IMR-90 (cell line): ENCODE data around the gene TP63. TPM values are rescaled to one million over a fixed set of nuclear protein-coding genes. Genes with fewer than 3 reads are reported as not detected.

ENCODE experiments used
- ATAC-seq: fragments of 200-7000 bp; cut with Tn5 transposase; 2 replicates; pipeline ENCODE4 v1.9.1; 2020; ENCODE audit warnings: low read depth, mild to moderate bottlenecking, moderate library complexity
- BruUV-seq: library from RNA; stranded (reverse); fragments of 400-500 nt; replicated peaks from 2 replicates; lab custom pipeline; 2021; lab: Mats Ljungman, UMichigan
- CTCF ChIA-PET: fragments of 300-600 bp; formaldehyde crosslinking; extraction: SDS; loops from one replicate; lab custom pipeline; 2021; ENCODE audit warnings: antibody characterized with exemption; lab: Yijun Ruan, JAX
- POLR2A ChIA-PET: fragments of 300-600 bp; sonication (Branson Sonifier 250); formaldehyde crosslinking; loops from one replicate; lab custom pipeline; 2022; ENCODE audit warnings: antibody characterized with exemption; ENCODE audit not compliant: unreplicated experiment; lab: Charles Lee
- DNase-seq: peaks from one replicate; pipeline ENCODE4 v3.0.0; 2013
- H2AFZ ChIP-seq: replicated peaks from 2 replicates; pipeline ENCODE3; 2013; ENCODE audit warnings: low read length, mild to moderate bottlenecking; ENCODE audit not compliant: poor library complexity
- H2AK5ac ChIP-seq: 2 replicates; pipeline ENCODE4 v1.6.1; 2013; ENCODE audit warnings: low read depth, low read length, inconsistent platforms
- H2AK9ac ChIP-seq: replicated peaks from 2 replicates; pipeline ENCODE3; 2013; ENCODE audit warnings: mild to moderate bottlenecking, low read depth, low read length, moderate library complexity; ENCODE audit not compliant: poor library complexity
- H2BK120ac ChIP-seq: 2 replicates; pipeline ENCODE4 v1.6.1; 2013; ENCODE audit warnings: low read depth, low read length, inconsistent platforms
- H2BK15ac ChIP-seq: 3 replicates; pipeline ENCODE4 v1.6.1; 2013; ENCODE audit warnings: low read depth, low read length, inconsistent platforms
- H2BK20ac ChIP-seq: 2 replicates; pipeline ENCODE4 v1.6.1; 2013; ENCODE audit warnings: low read depth, mild to moderate bottlenecking, inconsistent platforms, low read length, moderate library complexity
- H2BK5ac ChIP-seq: 2 replicates; pipeline ENCODE4 v1.6.1; 2013; ENCODE audit warnings: mild to moderate bottlenecking, low read depth, low read length, inconsistent platforms; ENCODE audit not compliant: poor library complexity, severe bottlenecking
- H3K14ac ChIP-seq: replicated peaks from 2 replicates; pipeline ENCODE4 v1.6.1; 2013; ENCODE audit warnings: low read depth, low read length, inconsistent platforms
- H3K18ac ChIP-seq: 2 replicates; pipeline ENCODE4 v1.6.1; 2013; ENCODE audit warnings: low read depth, low read length, control low read depth
- H3K23ac ChIP-seq: 2 replicates; pipeline ENCODE4 v1.6.1; 2013; ENCODE audit warnings: low read depth, low read length, inconsistent platforms
- H3K27ac ChIP-seq: 2 replicates; pipeline ENCODE4 v1.5.1; 2013; ENCODE audit warnings: mild to moderate bottlenecking, control low read depth, low read length; ENCODE audit not compliant: insufficient read depth
- H3K27me3 ChIP-seq: 2 replicates; pipeline ENCODE4 v1.6.1; 2013; ENCODE audit warnings: low read length; ENCODE audit not compliant: control insufficient read depth, insufficient read depth
- H3K36me3 ChIP-seq: 2 replicates; pipeline ENCODE4 v1.6.1; 2013; ENCODE audit warnings: low read length, mixed read lengths; ENCODE audit not compliant: control insufficient read depth, insufficient read depth
- H3K4ac ChIP-seq: 2 replicates; pipeline ENCODE4 v1.6.1; 2013; ENCODE audit warnings: low read depth, low read length, inconsistent platforms
- H3K4me1 ChIP-seq: 2 replicates; pipeline ENCODE4 v1.6.1; 2013; ENCODE audit warnings: low read length, mixed read lengths; ENCODE audit not compliant: control insufficient read depth, insufficient read depth
- H3K4me2 ChIP-seq: 2 replicates; pipeline ENCODE4 v1.6.1; 2013; ENCODE audit warnings: low read depth, mild to moderate bottlenecking, control low read depth, low read length, moderate library complexity
- H3K4me3 ChIP-seq: 2 replicates; pipeline ENCODE4 v1.5.1; 2013; ENCODE audit warnings: low read depth, mild to moderate bottlenecking, control low read depth, low read length, moderate library complexity; ENCODE audit not compliant: insufficient read depth
- H3K56ac ChIP-seq: 2 replicates; pipeline ENCODE4 v1.6.1; 2013; ENCODE audit warnings: low read length, inconsistent platforms; ENCODE audit not compliant: insufficient read depth; ENCODE audit errors: extremely low read depth
- H3K79me1 ChIP-seq, 2 experiments: 2 replicates each; pipeline ENCODE4 v1.6.1; 2013; ENCODE audit warnings: low read length in 2 of 2, inconsistent platforms in 1 of 2, low read depth in 1 of 2
- H3K9ac ChIP-seq: 2 replicates; pipeline ENCODE4 v1.6.1; 2013; ENCODE audit warnings: low read depth, low read length, control low read depth
- H3K9me1 ChIP-seq: 2 replicates; pipeline ENCODE4 v1.6.1; 2013; ENCODE audit warnings: low read length, inconsistent platforms; ENCODE audit not compliant: insufficient read depth
- H3K9me3 ChIP-seq: 2 replicates; pipeline ENCODE4 v1.6.1; 2013; ENCODE audit warnings: low read length; ENCODE audit not compliant: control insufficient read depth, insufficient read depth
- H4K20me1 ChIP-seq: 2 replicates; pipeline ENCODE4 v1.6.1; 2013; ENCODE audit warnings: low read length, inconsistent platforms; ENCODE audit not compliant: insufficient read depth
- H4K5ac ChIP-seq: 2 replicates; pipeline ENCODE4 v1.6.1; 2013; ENCODE audit warnings: mild to moderate bottlenecking, low read depth, low read length, control low read depth
- H4K8ac ChIP-seq, 2 experiments: 2 replicates each; pipeline ENCODE4 v1.6.1; 2013; ENCODE audit warnings: low read depth in 2 of 2, low read length in 2 of 2, control low read depth in 1 of 2, inconsistent platforms in 1 of 2
- H4K91ac ChIP-seq: 2 replicates; pipeline ENCODE4 v1.6.1; 2013; ENCODE audit warnings: low read depth, low read length, inconsistent platforms; ENCODE audit not compliant: insufficient read depth
- BHLHE40 ChIP-seq: fragments of 150-350 bp; IDR thresholded peaks from 2 replicates; pipeline ENCODE4 v1.6.1; 2016; ENCODE audit warnings: mild to moderate bottlenecking, low read depth, low read length
- CEBPB ChIP-seq: IDR thresholded peaks from 2 replicates; pipeline ENCODE4 v1.6.1; 2012; ENCODE audit warnings: low read depth, low read length, improper control_type of control experiment
- CTCF ChIP-seq: conservative IDR thresholded peaks from 2 replicates; pipeline ENCODE4 v1.5.1; 2012; ENCODE audit warnings: mild to moderate bottlenecking, low read depth, low read length, improper control_type of control experiment
- ELK1 ChIP-seq: fragments of 150-350 bp; IDR thresholded peaks from 2 replicates; pipeline ENCODE4 v1.6.1; 2016; ENCODE audit warnings: low read depth, mild to moderate bottlenecking, low read length, moderate library complexity, borderline replicate concordance
- FOS ChIP-seq: fragments of 150-350 bp; IDR thresholded peaks from 2 replicates; pipeline ENCODE4 v1.6.1; 2016; ENCODE audit warnings: low read depth, low read length
- MAFK ChIP-seq: IDR thresholded peaks from 2 replicates; pipeline ENCODE4 v1.6.1; 2012; ENCODE audit warnings: low read depth, low read length, improper control_type of control experiment
- MAZ ChIP-seq: IDR thresholded peaks from 2 replicates; pipeline ENCODE4 v1.6.1; 2012; ENCODE audit warnings: low read depth, mild to moderate bottlenecking, low read length, improper control_type of control experiment, moderate library complexity, borderline replicate concordance
- MXI1 ChIP-seq: IDR thresholded peaks from 2 replicates; pipeline ENCODE4 v1.6.1; 2012; ENCODE audit warnings: low read depth, mild to moderate bottlenecking, low read length, moderate library complexity, borderline replicate concordance
- NFE2L2 ChIP-seq: fragments of 150-350 bp; IDR thresholded peaks from 2 replicates; pipeline ENCODE4 v1.6.1; 2016; ENCODE audit warnings: low read depth, mild to moderate bottlenecking, low read length
- POLR2A ChIP-seq: IDR thresholded peaks from 2 replicates; pipeline ENCODE4 v1.6.1; 2012; ENCODE audit warnings: mild to moderate bottlenecking, low read depth, low read length
- RAD21 ChIP-seq: IDR thresholded peaks from 2 replicates; pipeline ENCODE4 v1.6.1; 2012; ENCODE audit warnings: low read length, improper control_type of control experiment
- RCOR1 ChIP-seq: IDR thresholded peaks from 2 replicates; pipeline ENCODE4 v1.6.1; 2012; ENCODE audit warnings: mild to moderate bottlenecking, low read length, improper control_type of control experiment; ENCODE audit not compliant: insufficient replicate concordance
- RFX5 ChIP-seq: IDR thresholded peaks from 2 replicates; pipeline ENCODE4 v1.8.0; 2012; ENCODE audit warnings: low read depth, mild to moderate bottlenecking, low read length, moderate library complexity
- SMC3 ChIP-seq: fragments of 150-350 bp; IDR thresholded peaks from 2 replicates; pipeline ENCODE4 v1.6.1; 2016; ENCODE audit warnings: low read depth, mild to moderate bottlenecking, antibody characterized with exemption, low read length, moderate library complexity
- USF2 ChIP-seq: fragments of 150-350 bp; IDR thresholded peaks from 2 replicates; pipeline ENCODE4 v1.6.1; 2017; ENCODE audit warnings: mild to moderate bottlenecking, antibody characterized with exemption, low read length, low read depth
- WGBS, 2 experiments: methylation state at CpG; one replicate each; pipeline versions ENCODE4 v1.1.5 to v1.1.7; 2013; ENCODE audit warnings: missing lambda C conversion rate in 2 of 2; ENCODE audit not compliant: insufficient read length in 1 of 2; ENCODE audit errors: extremely low coverage in 2 of 2; 5-methylcytosine and 5-hydroxymethylcytosine counted together
- dilution Hi-C: fragments of 300-500 bp; cut with HindIII; formaldehyde crosslinking; loops from one replicate; pipeline ENCODE4 v1.14.3; 2018; ENCODE audit warnings: low sequenced_read_pairs; ENCODE audit not compliant: unreplicated experiment
- in situ Hi-C: fragments of 300-500 bp; cut with MboI; formaldehyde crosslinking; loops from 3 replicates; pipeline ENCODE4 v1.14.3; 2019; ENCODE audit warnings: low sequenced_read_pairs, inconsistent platforms, mixed read lengths
- intact Hi-C: fragments of 100-400 bp; cut with micrococcal nuclease; formaldehyde crosslinking; loops from 2 replicates; pipeline ENCODE4 v1.10.0; 2022
- polyA plus RNA-seq, 3 experiments: library from polyadenylated mRNA; depleted of rRNA; stranded (reverse); fragments of >200 nt; gene quantifications; 2 replicates each; pipeline ENCODE4 v1.2.3, GENCODE V29; 2012; ENCODE audit warnings: low replicate concordance in 1 of 3
- total RNA-seq: library from RNA; depleted of rRNA; stranded (reverse); fragments of >200 nt; gene quantifications from 2 replicates; pipeline ENCODE4 v1.2.3, GENCODE V29; 2012

Gene TP63
- total and polyA plus RNA-seq, 2 of the 4 experiments (the other 2 are of a cell fraction): not detected

GRCh38 chr3:189944285-189945145 is 313.3 kb downstream of the TP63 start:
- Histone ChIP-seq H3K79me1 (no peaks in the 10 kb centered on the region), H2AK5ac (no peak overlapping the region), H2BK120ac (no peak overlapping the region), H4K20me1 (no peaks in the 10 kb centered on the region), H2BK15ac (no peak overlapping the region), H3K14ac (no peak overlapping the region), H3K4me1 (no peaks in the 10 kb centered on the region; the same call in 1 of the 2 replicates), H4K5ac (no peak overlapping the region), H2AK9ac (no peak overlapping the region), H4K91ac (no peak overlapping the region), H3K4me3 (no peak overlapping the region), H3K9me3 (no peaks in the 10 kb centered on the region), H3K27me3 (peaks cover 21% of the 10 kb centered on the region), H2BK5ac (no peak overlapping the region), H3K4me2 (no peak overlapping the region), H2BK20ac (no peak overlapping the region), H3K56ac (no peak overlapping the region), H3K36me3 (no peaks in the 10 kb centered on the region), H3K18ac (no peak overlapping the region), H4K8ac (no peak overlapping the region), H3K9me1 (no peaks in the 10 kb centered on the region), H3K9ac (no peak overlapping the region), H3K23ac (no peak overlapping the region), H3K4ac (no peak overlapping the region), H2AFZ (no peak overlapping the region), H3K27ac (no peak overlapping the region)
- ATAC-seq (no peak), DNase-seq (no peak)
- intact Hi-C loops (no loop called here), in situ Hi-C loops (loop anchor here (10.0 kb wide), 2 partner anchors 290 to 680 kb away; no protein-coding TSS in a partner anchor), dilution Hi-C loops (no loop called here)
- BruUV-seq: no TSS peak
- POLR2A ChIA-PET: no interaction called here
- CTCF ChIA-PET: no interaction called here
- WGBS, 2 experiments: 98% methylated on average over 6 of the region's 14 CpGs; no CpG with 5 or more reads in 1 of the 2 experiments
- TF ChIP-seq CEBPB: no peak
- no peak for TF ChIP-seq BHLHE40
- no peak for TF ChIP-seq CTCF
- TF ChIP-seq MAFK: no peak
- TF ChIP-seq SMC3: no peak
- no peak for TF ChIP-seq MAZ
- no peak for TF ChIP-seq POLR2A
- no peak for TF ChIP-seq NFE2L2
- no peak for TF ChIP-seq ELK1
- TF ChIP-seq RAD21: no peak
- no peak for TF ChIP-seq RFX5
- no peak for TF ChIP-seq MXI1
- TF ChIP-seq USF2: no peak
- TF ChIP-seq RCOR1: no peak
- no peak for TF ChIP-seq FOS
